Measurements from ENCODE around the gene TNIK.
"Not testable (repeated sequence)": the region's sequence is repeated elsewhere in the genome, so short reads cannot be mapped to it uniquely, and the experiment has no call there.

TNIK gene

DNA sequence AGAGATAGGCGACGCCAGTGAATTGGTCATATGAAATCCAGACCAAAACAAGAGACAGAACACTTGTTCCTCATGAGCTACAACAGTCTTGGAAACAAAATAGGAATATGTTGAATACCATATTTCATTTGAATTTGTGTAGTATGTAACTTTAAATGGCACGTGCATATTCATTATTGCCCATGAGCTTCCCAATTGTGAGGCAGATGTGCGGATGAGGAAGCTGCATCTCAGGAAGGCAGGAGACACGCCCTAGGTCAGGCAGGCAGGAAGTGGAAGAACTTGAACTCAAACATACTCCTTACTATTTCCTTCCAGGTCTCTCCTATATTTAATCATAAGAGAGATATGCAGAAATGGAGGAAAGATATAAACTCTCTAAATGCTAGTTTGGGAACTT, 326.9 kb downstream of the TNIK start:
- no peak for DNase-seq (ENCODE audit: low read depth, low spot score)

GRCh38 chr3:171132873-171133272, 327.3 kb downstream of the TNIK start:
- DNase-seq (ENCODE audit: low read depth, low spot score), result no peak

- DNase-seq (ENCODE audit: low read depth, low spot score), result no peak
Measured at GRCh38 chr3:171129827-171130226, 330.4 kb downstream of the TNIK start.

- no peak for DNase-seq (ENCODE audit: low read depth, low spot score)
Measured at GRCh38 chr3:171127611-171128010, 332.6 kb downstream of the TNIK start.

GRCh38 chr3:171126478-171127209, 333.6 kb downstream of the TNIK start:
- DNase-seq (ENCODE audit: low read depth, low spot score), result no peak

- no peak for DNase-seq (ENCODE audit: low read depth, low spot score)
Measured at GRCh38 chr3:171125010-171125409, 335.2 kb downstream of the TNIK start.

DNA sequence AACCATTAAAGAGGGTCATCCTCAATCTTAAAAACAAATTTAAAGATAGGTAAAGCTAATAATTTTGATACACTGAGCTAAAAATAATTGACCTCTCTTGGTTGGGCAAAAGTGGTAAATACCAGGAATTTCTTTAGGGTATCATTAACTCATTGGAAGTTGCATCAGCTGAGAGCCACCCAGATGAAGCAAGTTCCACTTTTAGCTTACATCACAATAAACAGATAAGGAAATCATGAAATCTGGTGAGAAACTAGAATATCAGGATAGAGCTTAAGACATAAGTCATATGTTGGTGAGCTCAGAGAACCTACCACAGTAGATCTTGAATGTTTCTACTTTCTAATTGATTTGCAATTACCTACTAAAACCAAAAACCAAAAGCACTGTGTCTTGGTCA, 336.3 kb downstream of the TNIK start:
- DNase-seq (ENCODE audit: low read depth, low spot score), result no peak

DNA sequence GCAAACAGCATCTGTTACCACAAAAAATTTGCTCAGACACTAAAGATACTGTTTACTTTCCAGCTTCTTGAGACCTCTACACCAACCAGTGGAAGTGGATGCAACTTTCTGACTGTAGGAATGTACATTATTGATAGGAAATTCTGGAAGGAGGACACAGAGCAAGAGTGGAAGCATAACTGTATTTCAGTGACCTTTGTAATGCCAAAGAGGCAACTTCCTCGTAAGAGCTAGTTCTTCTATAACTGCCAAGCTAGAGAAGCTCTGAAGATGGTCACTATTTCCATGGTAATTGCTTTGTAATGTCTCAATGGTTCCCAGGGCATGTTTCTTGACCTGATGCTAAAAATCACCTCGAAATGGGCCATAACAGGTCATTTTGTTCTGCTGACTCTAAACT, 337.3 kb downstream of the TNIK start:
- no peak for DNase-seq (ENCODE audit: low read depth, low spot score)

- DNase-seq (ENCODE audit: low read depth, low spot score), result no peak
Measured at GRCh38 chr3:171122240-171122639, 338.0 kb downstream of the TNIK start.

- DNase-seq (ENCODE audit: low read depth, low spot score), result no peak
Measured at GRCh38 chr3:171121801-171122200, 338.4 kb downstream of the TNIK start.

DNA sequence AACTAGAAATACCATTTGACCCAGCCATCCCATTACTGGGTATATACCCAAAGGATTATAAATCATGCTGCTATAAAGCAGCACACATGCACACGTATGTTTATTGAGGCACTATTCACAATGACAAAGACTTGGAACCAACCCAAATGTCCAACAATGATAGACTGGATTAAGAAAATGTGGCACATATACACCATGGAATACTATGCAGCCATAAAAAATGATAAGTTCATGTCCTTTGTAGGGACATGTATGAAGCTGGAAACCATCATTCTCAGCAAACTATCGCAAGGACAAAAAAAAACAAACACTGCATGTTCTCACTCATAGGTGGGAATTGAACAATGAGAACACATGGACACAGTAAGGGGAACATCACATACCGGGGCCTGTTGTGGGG, 340.8 kb downstream of the TNIK start:
- not testable (repeated sequence) for DNase-seq (ENCODE audit: low read depth, low spot score)

GRCh38 chr3:171118993-171119392, 341.2 kb downstream of the TNIK start:
- DNase-seq (ENCODE audit: low read depth, low spot score), result not testable (repeated sequence)

DNA sequence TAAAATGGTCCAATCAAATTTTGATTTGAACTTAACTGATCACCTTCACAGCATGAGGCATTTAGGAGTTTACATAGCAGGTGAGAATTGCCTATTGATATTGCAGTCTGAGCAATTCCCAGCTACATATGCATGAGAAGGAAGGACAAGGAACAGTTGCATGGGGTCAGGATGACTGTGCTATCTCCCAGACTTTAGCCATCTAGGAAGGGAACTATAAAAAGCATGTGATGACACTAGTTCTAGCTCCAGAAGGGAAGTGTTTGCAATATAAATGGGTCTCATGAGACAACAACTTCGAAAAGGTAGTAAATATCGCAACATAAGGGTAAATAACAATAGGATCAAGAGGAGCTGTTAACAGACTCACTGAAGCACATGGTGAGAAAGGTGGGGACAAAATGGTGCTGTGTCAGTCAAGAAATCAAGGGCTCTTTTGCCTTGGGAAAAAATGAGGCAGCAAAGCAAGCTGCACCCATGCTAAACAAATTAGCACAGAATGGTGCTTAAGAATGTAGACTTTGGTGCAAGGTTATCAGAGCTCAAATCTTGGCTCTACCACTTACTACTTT, 343.3 kb downstream of the TNIK start:
- no peak for DNase-seq (ENCODE audit: low read depth, low spot score)

GRCh38 chr3:171116365-171116764, 343.8 kb downstream of the TNIK start:
- DNase-seq (ENCODE audit: low read depth, low spot score), result no peak

- DNase-seq (ENCODE audit: low read depth, low spot score), result no peak
Measured at GRCh38 chr3:171115667-171116066, 344.5 kb downstream of the TNIK start.

DNA sequence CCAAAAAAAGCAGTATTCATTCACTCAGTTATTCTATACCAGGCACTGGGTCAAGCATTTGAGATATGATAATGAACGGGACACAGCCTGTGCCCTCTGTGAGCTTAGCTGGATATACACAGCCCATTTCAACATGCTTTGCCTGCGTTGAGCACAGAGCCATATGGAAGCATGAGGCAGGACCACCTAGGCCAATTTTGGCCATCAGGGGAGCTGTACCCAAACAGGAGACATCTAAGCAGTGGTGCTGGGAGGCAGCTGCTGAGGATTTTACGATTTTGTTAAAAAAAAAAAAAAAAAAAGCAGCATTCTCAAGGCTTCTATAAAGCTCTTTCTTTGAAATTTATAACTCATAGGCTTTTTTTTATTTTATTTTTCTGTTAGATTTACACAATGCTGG, 346.5 kb downstream of the TNIK start:
- DNase-seq (ENCODE audit: low read depth, low spot score), result no peak

GRCh38 chr3:171110715-171111114, 349.5 kb downstream of the TNIK start:
- DNase-seq (ENCODE audit: low read depth, low spot score), result no peak

DNA sequence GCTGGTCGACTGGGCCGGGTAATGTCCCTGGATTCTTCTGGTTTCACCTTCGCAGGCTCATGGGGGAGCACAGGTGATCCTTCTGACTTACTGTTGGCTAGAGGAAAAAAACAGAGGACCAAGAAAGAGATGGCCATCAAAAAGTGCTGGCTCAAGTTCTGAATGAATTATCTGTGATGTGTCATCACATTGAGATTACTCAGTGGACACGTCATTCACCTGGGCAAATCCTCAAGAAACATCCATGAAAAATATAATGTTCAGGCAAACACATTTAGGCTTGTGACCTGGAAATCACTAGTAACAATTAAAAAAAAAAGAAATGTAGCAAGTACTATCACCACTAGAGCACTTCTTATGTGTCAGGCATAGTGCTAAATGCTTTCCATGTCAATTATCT, 352.1 kb downstream of the TNIK start:
- no peak for DNase-seq (ENCODE audit: low read depth, low spot score)

GRCh38 chr3:171103185-171103584, 357.0 kb downstream of the TNIK start:
- DNase-seq (ENCODE audit: low read depth, low spot score), result no peak

DNA sequence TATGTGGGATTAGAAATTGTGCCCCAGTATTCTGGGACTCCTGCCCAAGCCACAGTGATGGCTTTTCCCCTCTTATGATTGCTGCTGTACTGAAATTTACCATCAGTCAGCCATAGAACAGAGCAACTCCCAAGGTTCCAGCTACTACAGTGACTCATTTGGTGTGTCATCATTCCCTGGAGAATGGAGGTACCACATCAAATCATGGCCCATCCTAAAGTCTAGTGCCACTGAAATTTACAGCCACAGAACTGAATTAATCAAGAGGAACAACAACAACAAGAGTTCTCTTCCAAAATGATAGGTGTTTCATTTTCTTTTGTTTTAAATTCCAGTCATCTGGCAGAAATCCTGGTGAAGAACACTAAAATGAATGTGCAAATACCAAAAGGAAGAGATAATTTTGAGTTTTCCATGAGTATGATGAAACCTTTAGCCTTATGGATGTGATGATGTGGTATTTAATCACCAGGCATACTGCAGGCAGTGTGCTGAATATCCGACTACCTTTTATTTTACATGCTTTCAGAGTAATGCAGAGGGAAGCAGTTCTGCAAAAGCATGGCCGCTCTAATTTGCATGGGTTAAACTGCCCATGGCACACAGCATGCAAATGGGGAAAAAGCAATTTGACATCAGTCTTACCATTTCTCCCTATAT, 358.1 kb downstream of the TNIK start:
- no peak for DNase-seq (ENCODE audit: low read depth, low spot score)

GRCh38 chr3:171099911-171100310, 360.3 kb downstream of the TNIK start:
- no peak for DNase-seq (ENCODE audit: low read depth, low spot score)

- DNase-seq (ENCODE audit: low read depth, low spot score), result no peak
Measured at GRCh38 chr3:171095063-171095462, 365.1 kb downstream of the TNIK start.

GRCh38 chr3:171094411-171094810, 365.8 kb downstream of the TNIK start:
- DNase-seq (ENCODE audit: low read depth, low spot score), result no peak

Data from activated CD4-positive, CD25-positive, alpha-beta regulatory T cell treated with anti-CD3 and anti-CD28 coated beads, Interleukin-2, amount 50 U/mL, for 16 hours (primary cell).